Activated gamma-delta T cell treated with anti-CD3 and anti-CD28 coated beads, Interleukin-2, amount 50 U/mL, for 16 hours (primary cell): ENCODE results near the gene AVP.
"Not testable (repeated sequence)": the region's sequence is repeated elsewhere in the genome, so short reads cannot be mapped to it uniquely, and the experiment has no call there.

Source experiments
- DNase-seq: peaks from one replicate; pipeline ENCODE4 v3.0.0-alpha.2; 2020; ENCODE audit warnings: low read depth

Gene AVP, protein sequence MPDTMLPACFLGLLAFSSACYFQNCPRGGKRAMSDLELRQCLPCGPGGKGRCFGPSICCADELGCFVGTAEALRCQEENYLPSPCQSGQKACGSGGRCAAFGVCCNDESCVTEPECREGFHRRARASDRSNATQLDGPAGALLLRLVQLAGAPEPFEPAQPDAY

DNA sequence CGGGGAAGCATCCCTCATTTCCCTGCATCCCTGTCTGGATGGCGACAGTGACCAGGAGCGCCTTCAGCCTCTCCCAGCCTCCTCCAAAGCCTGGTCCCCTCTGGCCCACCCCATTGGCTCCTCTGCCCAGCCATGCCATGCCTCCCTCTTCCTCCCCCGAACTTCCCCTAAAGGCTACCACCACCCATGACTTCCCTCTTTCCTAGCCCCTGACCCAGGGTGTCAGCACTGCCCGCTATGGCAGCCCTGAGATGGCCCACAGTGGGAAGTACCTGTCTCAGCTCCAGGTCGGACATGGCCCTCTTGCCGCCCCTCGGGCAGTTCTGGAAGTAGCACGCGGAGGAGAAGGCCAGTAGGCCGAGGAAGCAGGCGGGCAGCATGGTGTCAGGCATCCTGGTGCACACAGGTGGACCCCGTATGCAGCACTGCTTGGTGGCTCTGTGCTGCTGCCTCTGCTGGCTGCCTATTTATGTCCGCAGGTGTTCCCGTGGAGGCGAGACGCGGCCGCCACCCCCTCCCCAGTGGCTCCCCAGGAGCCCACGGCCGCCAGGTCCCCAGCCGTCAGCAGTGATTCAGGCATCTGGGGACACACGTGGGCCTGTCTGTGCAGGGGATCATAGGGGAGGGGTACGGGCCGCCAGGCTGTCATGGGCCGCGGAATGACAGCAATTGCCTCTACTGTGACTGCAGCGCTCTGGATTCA is at the start of gene AVP:
Gene AVP, minus strand, starts transcription at position 442 of the 703 bp plus-strand sequence. Its CDS starts 50 bp downstream, at position 392.
- no peak for DNase-seq

DNA sequence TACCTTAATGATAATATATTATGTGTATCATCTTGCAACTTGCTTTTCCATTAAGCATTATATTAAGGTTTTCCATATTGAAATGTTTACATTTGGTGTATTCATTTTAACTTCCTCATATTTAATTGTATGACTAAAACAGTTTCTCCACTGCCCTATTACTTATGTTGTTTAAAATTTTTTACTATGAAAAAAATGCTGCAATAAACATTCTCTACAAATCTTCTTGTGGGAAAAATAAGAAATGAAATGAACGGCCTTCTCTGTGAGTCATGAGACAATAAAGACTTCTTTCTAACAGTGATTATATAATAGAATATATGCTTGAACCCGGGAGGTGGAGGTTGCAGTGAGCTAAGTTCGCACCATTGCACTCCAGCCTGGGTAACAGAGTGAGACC is 49.6 kb upstream of the AVP start:
- no peak for DNase-seq

DNA sequence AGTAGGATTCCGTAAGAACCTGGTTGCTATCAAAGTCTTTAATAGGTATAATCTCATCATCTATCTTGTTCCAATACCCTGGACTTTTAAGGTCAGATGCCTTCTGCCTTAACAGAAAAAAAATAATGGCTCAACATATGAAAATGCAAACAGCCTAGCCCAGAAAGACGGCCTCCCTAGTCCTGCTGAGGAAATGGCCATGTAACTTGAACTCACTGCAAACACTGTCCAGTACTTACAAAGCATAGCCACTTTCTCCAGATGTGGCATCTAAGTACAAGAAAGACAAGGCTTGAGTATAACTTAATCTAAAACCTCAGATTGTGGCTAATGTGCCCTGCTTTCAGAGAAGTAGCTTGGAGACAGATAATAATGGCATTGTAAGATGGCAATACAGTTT is 48.6 kb upstream of the AVP start:
- no peak for DNase-seq

DNA sequence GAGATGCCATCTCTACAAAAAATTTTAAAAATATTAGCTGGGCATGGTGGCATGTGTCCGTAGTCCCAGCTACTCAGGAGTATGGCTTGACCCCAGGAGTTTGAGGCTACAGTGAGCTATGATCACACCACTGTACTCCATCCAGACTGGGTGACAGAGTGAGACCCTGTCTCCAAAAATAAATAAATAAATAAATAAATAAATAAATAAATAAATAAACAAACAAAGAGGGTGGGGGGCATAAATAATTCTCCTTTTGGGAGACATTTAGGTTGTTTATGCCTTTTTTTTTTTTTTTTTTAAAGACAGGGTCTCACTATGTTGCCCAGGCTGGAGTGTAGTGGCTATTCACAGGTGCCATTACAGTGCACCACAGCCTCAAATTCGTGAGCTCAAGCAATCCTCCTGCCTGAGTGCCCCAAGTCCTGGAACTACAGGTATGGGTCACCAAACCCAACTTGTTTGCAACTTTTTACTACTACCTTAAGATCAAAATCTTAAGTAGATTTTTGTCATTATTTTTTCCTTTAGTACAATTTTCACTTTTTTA is 45.6 kb upstream of the AVP start:
- no peak for DNase-seq

DNA sequence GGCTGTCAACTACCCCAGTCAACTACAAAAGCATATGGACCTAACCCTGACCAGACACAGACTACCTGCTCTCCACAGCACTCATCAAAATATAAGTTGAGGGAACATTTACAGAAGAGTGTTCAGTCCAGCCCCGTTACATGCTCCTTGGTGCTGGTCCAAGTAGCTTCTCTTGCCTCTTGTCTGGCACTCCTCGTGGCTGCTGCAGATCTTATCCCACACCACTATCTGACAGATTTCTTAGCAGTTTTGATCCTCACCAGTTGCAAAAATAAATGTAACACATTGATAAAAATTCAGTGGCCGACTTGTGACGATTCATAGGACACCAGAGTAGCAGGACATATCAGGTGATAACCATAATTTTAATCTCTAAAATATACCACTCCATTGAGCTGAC is 44.6 kb upstream of the AVP start:
- no peak for DNase-seq

DNA sequence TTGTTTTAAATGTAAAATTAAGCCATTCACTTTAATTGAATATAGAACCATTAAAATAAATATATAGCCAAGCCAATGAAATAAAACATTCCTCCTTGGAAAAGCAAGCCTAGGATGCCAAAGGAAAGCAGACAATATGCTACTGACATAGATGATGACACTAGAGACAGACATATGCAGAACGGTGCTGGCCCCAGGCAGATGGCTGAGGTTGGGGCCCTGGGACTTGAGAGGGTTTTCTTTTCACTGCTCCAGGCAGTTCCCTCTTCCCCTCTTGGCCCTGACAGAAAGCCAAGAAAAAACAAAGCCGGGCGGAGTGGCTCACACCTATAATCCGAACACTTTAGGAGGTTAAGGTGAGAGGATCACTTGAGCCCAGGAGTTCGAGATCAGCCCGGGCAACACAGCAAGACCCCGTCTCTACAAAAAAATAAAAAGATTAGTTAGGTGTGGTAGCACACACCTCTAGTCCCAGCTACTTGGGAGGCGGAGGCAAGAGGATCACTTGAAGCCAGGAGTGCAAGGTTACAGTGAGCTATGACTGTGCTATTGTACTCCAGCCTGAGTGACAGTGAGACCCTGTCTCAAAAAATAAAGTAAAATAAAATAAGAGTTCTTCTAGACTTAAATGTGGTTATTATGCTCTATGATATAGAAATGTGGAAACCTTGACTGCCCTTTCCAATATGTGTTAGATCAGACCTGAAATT is 43.9 kb upstream of the AVP start:
- no peak for DNase-seq

DNA sequence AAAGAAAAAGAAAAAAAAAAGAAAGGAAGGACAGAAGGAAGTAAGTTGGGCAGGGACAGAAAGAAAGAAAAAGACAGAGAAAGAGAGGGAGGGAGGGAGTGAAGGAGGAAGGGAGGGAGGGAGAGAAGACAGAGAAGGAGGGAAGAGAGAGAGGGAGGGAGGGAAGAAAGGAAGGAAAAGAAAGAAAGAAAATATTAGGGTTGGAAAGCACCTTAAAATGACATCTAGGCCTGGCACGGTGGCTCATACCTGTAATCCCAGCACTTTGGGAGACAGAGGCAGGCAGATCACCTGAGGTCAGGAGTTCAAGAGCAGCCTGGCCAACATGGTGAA is 42.0 kb upstream of the AVP start:
- DNase-seq = no peak

DNA sequence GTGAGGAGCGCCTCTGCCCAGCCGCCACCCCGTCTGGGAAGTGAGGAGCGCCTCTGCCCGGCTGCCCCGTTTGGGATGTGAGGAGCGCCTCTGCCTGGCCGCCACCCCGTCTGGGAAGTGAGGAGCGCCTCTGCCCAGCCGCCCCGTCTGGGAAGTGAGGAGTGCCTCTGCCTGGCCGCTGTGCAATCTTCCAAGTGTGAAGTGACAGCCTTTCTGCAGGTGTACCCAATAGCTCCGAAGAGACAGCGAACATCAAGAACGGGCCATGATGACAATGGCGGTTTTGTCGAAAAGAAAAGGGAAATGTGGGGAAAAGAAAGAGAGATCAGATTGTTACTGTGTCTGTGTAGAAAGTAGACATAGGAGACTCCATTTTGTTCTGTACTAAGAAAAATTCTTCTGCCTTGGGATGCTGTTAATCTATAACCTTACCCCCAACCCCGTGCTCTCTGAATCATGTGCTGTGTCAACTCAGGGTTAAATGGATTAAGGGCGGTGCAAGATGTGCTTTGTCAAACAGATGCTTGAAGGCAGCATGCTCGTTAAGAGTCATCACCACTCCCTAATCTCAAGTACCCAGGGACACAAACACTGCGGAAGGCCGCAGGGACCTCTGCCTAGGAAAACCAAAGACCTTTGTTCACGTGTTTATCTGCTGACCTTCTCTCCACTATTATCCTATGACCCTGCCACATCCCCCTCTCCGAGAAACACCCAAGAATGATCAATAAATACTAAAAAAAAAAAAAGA is 41.4 kb upstream of the AVP start:
- DNase-seq = not testable (repeated sequence)

DNA sequence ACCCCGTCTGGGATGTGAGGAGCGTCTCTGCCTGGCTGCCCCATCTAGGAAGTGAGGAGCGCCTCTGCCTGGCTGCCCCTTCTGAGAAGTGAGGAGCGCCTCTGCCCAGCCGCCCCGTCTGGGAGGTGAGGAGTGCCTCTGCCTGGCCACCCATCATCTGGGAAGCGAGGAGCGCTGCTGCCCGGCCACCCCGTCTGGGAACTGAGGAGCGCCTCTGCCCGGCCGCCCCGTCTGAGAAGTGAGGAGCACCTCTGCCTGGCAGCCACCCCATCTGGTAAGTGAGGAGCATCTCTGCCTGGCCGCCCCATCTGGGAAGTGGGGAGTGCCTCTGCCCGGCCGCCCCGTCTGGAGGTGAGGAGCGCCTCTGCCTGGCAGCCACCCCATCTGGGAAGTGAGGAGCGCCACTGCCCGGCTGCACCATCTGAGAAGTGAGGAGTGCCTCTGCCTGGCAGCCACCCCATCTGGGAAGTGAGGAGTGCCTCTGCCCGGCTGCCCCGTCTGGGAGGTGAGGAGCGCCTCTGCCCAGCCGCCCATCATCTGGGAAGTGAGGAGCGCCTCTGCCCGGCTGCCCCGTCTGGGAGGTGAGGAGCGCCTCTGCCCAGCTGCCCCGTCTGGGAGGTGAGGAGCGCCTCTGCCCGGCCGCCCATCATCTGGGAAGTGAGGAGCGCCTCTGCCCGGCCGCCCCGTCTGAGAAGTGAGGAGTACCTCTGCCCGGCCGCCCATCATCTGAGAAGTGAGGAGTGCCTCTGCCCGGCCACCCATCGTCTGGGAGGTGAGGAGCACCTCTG is 40.4 kb upstream of the AVP start:
- not testable (repeated sequence) for DNase-seq

DNA sequence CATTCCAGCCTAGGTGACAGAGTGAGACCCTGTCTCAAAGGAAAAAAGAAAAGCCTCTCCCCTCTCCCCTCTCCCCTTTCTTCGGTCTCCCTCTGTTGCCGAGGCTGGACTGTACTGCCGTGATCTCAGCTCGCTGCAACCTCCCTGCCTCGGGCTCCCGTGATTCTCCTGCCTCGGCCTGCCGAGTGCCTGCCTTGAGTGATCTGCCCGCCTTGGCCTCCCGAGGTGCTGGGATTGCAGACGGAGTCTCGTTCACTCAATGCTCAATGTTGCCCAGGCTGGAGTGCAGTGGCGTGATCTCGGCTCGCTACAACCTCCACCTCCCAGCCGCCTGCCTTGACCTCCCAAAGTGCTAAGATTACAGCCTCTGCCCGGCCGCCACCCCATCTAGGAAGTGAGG is 39.6 kb upstream of the AVP start:
- DNase-seq = not testable (repeated sequence)

DNA sequence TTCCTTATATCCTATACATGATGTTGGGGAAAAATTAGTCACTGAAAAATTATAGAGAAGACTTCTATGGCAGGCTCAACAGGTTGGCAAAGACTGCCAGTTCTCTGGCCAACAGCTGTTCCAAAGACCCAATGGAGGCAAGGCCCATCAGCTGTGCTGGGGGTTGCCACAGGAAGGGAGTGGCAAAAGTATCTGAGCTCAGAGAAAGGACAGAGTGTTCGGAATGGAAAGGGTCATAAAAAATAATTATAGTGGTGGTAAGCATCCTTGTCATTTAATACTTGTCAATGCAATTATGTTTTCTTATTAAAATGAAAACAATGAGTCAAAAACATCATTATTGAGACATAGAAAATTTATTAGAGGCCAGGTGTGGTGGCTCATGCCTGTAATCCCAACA is 39.0 kb upstream of the AVP start:
- DNase-seq = no peak

DNA sequence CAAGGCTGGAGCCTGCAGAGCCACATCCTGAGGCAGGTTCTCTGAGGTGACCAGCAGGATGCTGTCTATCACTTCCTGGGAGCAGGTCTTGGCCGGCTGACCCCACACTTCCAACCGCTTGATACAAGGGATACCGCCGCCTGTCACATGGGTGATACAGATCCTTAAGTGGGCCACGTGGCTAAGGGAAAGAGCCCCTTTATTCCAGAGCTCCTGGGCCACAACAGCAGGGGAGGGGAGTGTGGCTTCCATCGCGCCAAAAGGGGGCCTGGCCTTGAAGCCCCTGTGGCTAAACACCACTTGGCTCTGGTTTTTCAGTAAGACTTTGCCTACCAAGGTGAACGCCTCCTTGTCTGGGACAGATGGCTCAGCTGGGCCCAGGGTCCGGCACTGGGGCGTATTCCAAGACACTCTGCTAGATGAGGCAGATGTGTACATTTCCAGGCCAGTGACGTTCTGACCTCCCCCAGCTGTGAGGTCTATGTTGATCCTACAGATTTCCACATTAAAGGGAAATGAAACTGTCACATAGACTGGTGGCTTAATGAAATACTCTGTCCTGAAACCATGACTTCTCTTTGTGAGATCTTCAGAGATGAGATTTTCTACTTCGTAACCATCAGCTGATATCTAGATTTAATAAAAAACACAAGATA is 37.6 kb upstream of the AVP start:
- no peak for DNase-seq

DNA sequence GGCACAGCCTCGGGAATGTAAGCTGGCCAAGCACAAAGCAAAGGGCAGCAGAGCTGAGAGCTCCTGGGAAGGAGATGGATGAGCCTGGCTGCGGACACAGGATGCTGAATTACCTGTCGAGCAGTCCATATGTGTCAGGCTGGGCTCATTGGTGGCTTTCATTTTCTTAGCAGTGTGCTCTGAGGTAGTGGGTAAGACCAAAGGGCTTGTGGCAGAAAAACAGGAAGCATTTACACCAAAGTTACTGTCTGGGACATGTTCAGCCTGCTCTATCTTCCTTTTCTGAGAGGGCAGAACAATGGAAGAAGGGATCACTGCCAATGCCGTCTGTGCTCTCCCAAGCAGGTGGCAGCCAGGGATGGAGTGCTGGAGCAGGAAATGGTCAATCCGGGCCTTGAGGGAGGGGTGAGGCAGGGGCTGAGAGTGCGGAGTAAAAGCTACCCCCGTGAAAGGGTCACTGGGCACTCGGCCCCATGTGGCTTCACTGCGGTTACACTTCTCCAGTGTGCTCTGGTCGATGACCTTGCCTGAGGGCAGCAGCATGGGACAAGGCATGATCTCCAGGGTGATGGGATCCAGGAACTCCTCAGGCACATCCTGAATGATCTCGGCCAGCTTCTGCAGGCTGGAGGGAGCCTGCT is 36.9 kb upstream of the AVP start:
- no peak for DNase-seq

DNA sequence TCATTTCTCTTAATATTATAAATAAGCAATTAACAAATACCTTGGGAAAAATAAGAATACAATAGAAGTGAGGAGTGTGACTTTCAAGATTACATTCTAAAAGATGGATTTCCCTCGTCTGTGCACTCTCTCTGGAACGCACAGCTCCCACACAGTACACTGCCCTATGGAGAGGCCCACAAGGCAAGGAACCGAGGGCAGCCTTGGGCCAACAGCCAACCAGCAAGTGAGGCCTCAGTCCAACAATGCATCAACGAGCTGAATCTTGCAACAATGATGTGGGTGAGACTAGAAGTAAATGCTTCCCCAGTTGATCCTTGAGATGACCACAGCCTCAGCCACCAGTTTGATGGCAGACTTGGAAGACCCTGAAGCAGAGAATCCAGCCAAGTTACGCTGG is 34.5 kb upstream of the AVP start:
- DNase-seq = no peak

DNA sequence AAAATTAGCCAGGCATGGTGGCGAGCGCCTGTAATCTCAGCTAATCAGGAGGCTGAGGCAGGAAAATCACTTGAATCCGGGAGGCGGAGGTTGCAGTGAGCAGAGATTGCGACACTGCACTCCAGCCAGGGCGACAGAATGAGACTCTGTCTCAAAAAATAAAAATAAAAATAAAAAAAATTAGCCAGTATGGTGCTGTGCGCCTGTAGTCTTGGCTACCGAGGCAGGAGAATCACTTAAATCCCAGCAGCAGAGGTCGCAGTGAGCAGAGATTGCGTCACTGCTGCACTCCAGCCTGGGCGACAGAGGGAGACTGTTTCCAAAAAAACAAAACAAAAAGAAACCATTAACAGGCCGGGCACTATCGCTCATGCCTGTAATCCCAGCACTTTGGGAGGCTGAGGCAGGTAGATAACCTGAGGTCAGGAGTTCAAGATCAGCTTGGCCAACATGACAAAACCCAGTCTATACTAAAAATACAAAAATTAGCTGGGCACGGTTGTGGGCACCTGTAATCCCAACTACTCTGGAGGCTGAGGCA is 33.4 kb upstream of the AVP start:
- DNase-seq = not testable (repeated sequence)

DNA sequence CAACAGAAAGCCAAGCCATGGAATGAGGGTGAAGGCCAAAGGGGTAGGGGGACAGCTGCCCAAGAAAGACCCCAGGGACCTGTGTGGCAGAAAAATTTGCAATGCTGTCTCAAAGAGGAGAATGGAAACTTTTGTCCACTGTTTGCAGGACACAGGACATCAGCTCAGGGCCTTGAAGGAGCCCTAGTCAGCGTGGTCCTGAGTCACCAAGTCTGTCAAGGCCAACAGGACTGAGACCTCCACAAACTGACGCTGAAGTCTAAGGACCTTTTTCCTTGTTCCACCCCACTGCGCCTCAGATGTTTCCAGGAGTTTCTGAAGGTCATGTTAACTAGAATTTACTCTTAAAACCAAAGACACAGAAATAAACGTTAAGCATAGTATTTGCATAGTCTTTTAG is 31.8 kb upstream of the AVP start:
- DNase-seq = no peak

DNA sequence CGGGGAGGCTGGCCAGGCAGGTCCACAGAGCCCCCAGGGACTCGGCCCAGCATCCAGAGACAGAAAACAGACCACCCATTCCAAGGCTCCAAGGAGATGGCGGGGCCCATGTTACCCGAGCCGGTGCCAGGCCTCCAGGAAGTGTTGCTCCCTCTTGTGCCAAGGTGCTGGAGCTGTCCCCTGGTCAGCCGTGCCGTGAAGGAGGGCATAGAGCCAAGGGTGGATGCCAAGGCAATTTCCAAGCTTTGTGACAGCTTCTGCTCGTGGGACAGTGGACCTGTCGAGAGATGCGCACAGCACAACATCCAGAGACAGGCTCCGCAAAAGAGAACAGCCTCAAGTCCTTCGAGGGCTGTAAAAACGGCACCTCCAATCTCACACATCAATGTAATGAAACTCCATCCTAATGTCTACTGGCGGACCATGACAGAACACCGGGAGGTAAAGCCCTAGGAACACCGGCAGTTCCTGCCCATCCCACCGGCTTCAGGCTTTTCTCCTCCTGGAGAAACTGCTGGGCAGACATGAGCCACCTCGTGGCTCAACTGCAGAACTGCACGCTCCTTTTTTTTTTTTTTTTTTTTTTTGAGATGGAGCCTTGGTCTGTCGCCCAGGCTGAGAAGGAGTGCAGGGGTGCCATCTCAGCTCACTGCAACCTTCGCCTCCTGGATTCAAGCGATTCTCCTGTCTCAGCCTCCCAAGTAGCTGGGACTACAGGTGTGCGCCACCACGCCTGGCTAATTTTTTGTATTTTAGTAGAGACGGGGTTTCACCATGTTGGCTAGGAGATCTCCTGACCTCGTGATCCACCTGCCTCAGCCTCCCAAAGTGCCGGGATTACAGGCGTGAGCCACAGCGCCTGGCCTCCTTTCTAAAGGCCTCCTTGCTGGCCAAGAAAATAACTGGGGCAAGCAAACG is 30.9 kb upstream of the AVP start:
- no peak for DNase-seq

DNA sequence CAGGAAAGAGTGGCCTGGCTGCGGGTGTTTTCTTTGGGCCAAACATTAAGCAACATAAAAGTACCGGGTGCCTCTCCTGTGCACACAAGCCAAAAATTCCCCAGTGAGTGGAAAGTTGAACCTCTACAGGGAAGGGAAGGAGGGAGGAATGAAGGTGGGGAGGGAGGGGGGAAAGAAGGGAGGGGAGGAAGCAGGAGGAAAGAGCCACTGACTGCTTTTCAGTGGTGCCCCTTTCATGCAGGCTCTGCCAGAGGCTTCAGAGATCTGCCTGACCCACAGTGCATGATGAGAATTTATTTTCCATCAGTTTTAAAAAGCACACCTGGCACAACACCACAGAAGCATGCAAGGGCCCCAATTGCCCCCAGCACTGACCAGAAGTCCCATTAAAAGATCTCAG is 27.5 kb upstream of the AVP start:
- DNase-seq = no peak

DNA sequence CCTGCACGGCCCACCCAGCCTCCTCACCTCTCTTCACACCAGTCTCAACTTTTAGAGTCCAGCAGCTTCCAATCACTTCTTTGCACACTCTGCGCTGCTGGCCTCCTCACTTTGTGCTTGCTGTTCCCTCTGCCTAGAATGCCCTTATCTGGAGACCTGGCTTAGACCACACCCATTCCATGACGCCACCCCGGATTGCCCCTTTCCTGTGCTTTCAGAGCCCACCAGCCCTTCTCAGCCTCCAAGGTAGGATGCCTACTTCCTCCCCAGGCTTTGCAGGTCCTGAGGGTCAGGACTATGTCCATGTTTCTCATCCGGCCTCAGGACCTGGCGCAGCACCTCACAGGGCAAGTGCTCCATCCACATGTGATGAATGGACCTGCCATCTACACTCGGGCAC is 27.0 kb upstream of the AVP start:
- no peak for DNase-seq
